ENCODE measurements around the gene SLC6A9.

Gene SLC6A9

DNA sequence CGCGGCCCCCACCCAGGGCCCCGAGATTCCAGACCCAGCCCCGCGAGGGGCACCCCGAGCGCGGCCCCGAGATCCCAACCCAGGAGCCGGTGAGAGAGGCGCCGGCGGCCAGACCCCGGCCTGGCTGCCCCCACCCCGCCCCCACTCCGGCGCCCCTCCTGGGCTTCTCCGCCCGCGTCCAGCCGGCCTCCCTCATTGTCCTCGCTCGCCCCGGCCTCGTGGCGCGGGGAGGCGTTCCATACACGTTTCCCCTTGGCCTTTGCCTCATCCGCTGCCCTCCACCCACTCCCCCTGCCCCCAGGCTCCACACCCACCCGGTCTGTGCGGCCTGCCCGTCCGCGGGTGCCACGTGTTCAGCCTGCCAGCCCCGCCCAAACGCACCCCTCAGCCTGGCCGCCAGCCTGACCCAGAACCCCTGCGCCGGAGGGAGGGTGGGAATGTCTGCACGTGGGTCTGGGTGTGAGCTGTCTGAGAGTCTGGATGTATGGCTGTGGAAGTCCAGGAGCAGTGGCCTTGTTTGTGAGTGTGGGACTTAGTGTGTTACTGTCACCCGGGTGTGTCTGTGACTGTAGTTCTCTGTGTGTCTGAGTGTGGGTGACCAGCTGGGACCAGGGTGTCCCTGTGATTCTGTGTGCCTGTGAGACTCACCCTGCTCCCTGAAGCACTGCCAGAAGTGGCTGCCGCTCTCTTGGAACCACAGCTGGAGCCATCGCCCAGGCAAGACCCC, 51.6 kb downstream of the SLC6A9 start:
- peak overlapping the region; percentile 67 for H3K4me3 ChIP-seq (ENCODE audit: low read depth, low read length)
- peak; percentile 80 for TF ChIP-seq MYC (IDR thresholded peaks at IDR 0.05; ENCODE audit: low read depth, low read length)
- no peak for TF ChIP-seq POLR2A (IDR thresholded peaks at IDR 0.05; ENCODE audit: extremely low read depth, insufficient read length)
- TF ChIP-seq, protein P1, sequence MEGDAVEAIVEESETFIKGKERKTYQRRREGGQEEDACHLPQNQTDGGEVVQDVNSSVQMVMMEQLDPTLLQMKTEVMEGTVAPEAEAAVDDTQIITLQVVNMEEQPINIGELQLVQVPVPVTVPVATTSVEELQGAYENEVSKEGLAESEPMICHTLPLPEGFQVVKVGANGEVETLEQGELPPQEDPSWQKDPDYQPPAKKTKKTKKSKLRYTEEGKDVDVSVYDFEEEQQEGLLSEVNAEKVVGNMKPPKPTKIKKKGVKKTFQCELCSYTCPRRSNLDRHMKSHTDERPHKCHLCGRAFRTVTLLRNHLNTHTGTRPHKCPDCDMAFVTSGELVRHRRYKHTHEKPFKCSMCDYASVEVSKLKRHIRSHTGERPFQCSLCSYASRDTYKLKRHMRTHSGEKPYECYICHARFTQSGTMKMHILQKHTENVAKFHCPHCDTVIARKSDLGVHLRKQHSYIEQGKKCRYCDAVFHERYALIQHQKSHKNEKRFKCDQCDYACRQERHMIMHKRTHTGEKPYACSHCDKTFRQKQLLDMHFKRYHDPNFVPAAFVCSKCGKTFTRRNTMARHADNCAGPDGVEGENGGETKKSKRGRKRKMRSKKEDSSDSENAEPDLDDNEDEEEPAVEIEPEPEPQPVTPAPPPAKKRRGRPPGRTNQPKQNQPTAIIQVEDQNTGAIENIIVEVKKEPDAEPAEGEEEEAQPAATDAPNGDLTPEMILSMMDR (IDR thresholded peaks at IDR 0.05; ENCODE audit: low read depth, low read length) = no peak
- TF ChIP-seq MAX (IDR thresholded peaks at IDR 0.05; ENCODE audit: low read depth, low read length) = peak; percentile 94
- peak; percentile 69 for DNase-seq (ENCODE audit: low read depth)

DNA sequence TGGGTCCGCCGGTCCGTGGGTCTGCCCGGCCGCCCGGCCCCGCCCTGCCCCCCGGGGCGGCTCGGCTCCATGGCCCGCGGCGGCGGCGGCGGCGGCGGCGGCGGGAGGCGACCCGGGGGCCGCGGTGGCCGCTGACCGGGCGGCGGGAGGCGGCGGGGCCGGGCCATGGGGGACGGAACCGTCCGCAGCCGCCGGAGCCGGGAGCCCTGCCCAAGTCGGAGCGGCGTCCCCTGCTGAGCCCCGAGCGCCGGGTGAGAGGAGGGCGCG, 52.1 kb downstream of the SLC6A9 start:
- no peak for DNase-seq (ENCODE audit: low read depth)
- H3K4me3 ChIP-seq (ENCODE audit: low read depth, low read length) = no peak overlapping the region

GRCh38 chr1:43978551-43979260, 52.6 kb downstream of the SLC6A9 start, which contains the start of gene B4GALT2:
B4GALT2 (plus strand) TSS chr1:43979210; CDS start chr1:43981161, 1,951 bp downstream.
- DNase-seq (ENCODE audit: low read depth) = peak; percentile 54
- peak within 1 kb of the TSS; percentile 67 for H3K4me3 ChIP-seq (ENCODE audit: low read depth, low read length)
- TF ChIP-seq MAX (IDR thresholded peaks at IDR 0.05; ENCODE audit: low read depth, low read length) = no peak
- TF ChIP-seq POLR2A (IDR thresholded peaks at IDR 0.05; ENCODE audit: extremely low read depth, insufficient read length) = no peak
- TF ChIP-seq, protein P1 (IDR thresholded peaks at IDR 0.05; ENCODE audit: low read depth, low read length) = no peak
- TF ChIP-seq MYC (IDR thresholded peaks at IDR 0.05; ENCODE audit: low read depth, low read length) = no peak

More for the DNA sequence above, 52.1 kb downstream of the SLC6A9 start:
- TF ChIP-seq, protein P1 (IDR thresholded peaks at IDR 0.05; ENCODE audit: low read depth, low read length) = no peak
- TF ChIP-seq MAX (IDR thresholded peaks at IDR 0.05; ENCODE audit: low read depth, low read length) (no peak), MYC (IDR thresholded peaks at IDR 0.05; ENCODE audit: low read depth, low read length) (no peak), POLR2A (IDR thresholded peaks at IDR 0.05; ENCODE audit: extremely low read depth, insufficient read length) (no peak)

GRCh38 chr1:43978264-43978550, 53.1 kb downstream of the SLC6A9 start:
- DNase-seq (ENCODE audit: low read depth) = peak; percentile 62
- H3K4me3 ChIP-seq (ENCODE audit: low read depth, low read length) = peak overlapping the region; percentile 59
- no peak for TF ChIP-seq MAX (IDR thresholded peaks at IDR 0.05; ENCODE audit: low read depth, low read length)
- TF ChIP-seq POLR2A (IDR thresholded peaks at IDR 0.05; ENCODE audit: extremely low read depth, insufficient read length) = no peak
- no peak for TF ChIP-seq MYC (IDR thresholded peaks at IDR 0.05; ENCODE audit: low read depth, low read length)
- TF ChIP-seq, protein P1 (IDR thresholded peaks at IDR 0.05; ENCODE audit: low read depth, low read length) = no peak

DNA sequence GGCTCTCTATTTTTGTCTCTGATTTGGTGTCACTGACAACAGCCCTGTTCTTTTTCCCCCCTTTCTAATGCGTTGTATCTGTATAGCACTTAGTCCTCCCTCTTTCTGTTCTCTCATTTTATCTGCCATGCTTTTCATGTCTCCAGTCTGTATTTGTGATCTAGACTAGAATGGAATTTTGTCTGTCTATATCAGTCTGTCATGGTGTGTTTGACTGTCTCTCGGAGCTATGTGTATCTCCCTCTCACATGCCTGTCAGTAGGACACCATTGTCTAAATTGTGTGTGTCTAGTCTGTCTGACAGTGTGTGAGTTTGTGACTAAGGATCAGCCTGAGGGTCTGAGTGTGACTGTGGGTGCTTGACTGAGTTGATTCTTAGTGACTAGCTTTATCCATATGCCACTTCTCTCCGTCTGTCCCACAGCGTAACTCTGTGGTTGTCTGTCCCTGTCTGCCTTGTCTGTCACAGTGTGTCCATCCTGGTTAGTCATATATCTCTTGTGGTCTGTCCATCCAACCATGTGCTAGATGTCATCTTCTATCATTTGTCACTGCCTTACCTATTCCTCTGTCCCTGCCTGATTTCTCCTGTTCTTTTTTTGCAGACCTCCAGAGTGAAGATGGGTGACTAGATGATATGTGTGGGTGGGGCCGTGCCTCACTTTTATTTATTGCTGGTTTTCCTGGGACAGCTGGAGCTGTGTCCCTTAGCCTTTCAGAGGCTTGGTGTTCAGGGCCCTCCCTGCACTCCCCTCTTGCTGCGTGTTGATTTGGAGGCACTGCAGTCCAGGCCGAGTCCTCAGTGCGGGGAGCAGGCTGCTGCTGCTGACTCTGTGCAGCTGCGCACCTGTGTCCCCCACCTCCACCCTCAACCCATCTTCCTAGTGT, 53.6 kb downstream of the SLC6A9 start:
- peak; percentile 32 for DNase-seq (ENCODE audit: low read depth)
- no peak overlapping the region for H3K4me3 ChIP-seq (ENCODE audit: low read depth, low read length)
- no peak for TF ChIP-seq MAX (IDR thresholded peaks at IDR 0.05; ENCODE audit: low read depth, low read length)
- TF ChIP-seq, protein P1 (IDR thresholded peaks at IDR 0.05; ENCODE audit: low read depth, low read length) = no peak
- no peak for TF ChIP-seq MYC (IDR thresholded peaks at IDR 0.05; ENCODE audit: low read depth, low read length)
- no peak for TF ChIP-seq POLR2A (IDR thresholded peaks at IDR 0.05; ENCODE audit: extremely low read depth, insufficient read length)

Data from NB4 (cell line).